PFSK-1 (cell line): ENCODE results near the gene PSD. TPM values are rescaled to one million over a fixed set of nuclear protein-coding genes. Genes with fewer than 3 reads are reported as not detected.

Experiments used
- FOXP2 ChIP-seq: optimal IDR thresholded peaks from 2 replicates; pipeline ENCODE3; 2011; ENCODE audit warnings: borderline replicate concordance, control low read depth, inconsistent platforms; ENCODE audit not compliant: insufficient read depth; ENCODE audit errors: extremely low read length, extremely low read depth
- POLR2AphosphoS5 ChIP-seq: IDR thresholded peaks from 2 replicates; pipeline ENCODE4 v1.6.1; 2012; ENCODE audit warnings: low read depth, mild to moderate bottlenecking, control low read depth, low read length, moderate library complexity
- SIN3A ChIP-seq: IDR thresholded peaks from 2 replicates; pipeline ENCODE4 v1.6.1; 2012; ENCODE audit warnings: mild to moderate bottlenecking, low read length, moderate library complexity, borderline replicate concordance; ENCODE audit not compliant: insufficient read depth
- TAF1 ChIP-seq: IDR thresholded peaks from 2 replicates; pipeline ENCODE4 v1.6.1; 2012; ENCODE audit warnings: low read length, control low read depth, borderline replicate concordance; ENCODE audit not compliant: insufficient read depth
- polyA plus RNA-seq: library from polyadenylated mRNA; unstranded; fragments of >200 nt; gene quantifications from one replicate; pipeline ENCODE4 v1.2.1, GENCODE V29; 2012; ENCODE audit warnings: low read depth, missing spikeins; ENCODE audit not compliant: insufficient read length
- TF ChIP-seq, protein P1 (sequence below), 2 experiments: IDR thresholded peaks; 2 replicates each; pipeline versions ENCODE4 v1.6.1 to v1.8.0; 2011 to 2012; ENCODE audit warnings: low read depth in 2 of 2, low read length in 2 of 2, control low read depth in 1 of 2, inconsistent platforms in 1 of 2, mild to moderate bottlenecking in 1 of 2, moderate library complexity in 1 of 2; ENCODE audit not compliant: insufficient read depth in 1 of 2

PSD gene
- polyA plus RNA-seq, result 3.6 TPM

DNA sequence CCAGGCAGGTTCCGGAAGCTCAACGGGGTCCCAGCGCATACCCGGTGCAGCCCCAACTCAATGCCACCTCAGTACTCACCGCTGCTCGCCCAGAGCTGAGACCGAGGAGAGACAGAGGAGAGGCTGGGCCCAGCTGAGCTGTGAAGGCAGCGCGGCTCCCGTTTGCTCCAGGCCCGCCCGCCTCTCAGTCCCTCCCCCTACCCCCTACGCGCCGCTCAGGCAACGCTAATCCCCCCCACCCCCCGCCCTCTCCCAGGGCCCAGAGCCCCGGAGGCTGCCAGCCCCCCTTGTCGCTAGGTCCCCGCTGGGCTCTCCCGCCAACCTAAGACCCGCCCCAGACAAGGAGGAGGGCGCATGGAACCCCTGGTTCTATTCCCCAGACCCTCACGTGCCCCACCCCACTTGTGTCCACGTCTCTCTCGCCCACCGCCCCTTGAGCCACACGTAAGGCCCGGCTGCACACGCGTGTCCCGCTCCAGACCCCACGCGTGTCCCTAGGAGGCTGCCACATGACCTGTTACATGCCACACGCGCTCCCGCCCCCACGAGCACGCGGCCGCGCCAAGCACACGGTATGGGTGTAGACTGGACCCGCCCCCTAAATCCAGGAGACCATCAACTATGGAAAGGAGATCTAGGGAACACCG lies at the start of gene PSD:
Gene PSD, minus strand, starts transcription at position 164 of the 647 bp plus-strand sequence. CDS start 1,747 bp downstream, outside the sequence.
- TF ChIP-seq POLR2AphosphoS5, result no peak
- no peak for TF ChIP-seq SIN3A
- TF ChIP-seq, protein P1, sequence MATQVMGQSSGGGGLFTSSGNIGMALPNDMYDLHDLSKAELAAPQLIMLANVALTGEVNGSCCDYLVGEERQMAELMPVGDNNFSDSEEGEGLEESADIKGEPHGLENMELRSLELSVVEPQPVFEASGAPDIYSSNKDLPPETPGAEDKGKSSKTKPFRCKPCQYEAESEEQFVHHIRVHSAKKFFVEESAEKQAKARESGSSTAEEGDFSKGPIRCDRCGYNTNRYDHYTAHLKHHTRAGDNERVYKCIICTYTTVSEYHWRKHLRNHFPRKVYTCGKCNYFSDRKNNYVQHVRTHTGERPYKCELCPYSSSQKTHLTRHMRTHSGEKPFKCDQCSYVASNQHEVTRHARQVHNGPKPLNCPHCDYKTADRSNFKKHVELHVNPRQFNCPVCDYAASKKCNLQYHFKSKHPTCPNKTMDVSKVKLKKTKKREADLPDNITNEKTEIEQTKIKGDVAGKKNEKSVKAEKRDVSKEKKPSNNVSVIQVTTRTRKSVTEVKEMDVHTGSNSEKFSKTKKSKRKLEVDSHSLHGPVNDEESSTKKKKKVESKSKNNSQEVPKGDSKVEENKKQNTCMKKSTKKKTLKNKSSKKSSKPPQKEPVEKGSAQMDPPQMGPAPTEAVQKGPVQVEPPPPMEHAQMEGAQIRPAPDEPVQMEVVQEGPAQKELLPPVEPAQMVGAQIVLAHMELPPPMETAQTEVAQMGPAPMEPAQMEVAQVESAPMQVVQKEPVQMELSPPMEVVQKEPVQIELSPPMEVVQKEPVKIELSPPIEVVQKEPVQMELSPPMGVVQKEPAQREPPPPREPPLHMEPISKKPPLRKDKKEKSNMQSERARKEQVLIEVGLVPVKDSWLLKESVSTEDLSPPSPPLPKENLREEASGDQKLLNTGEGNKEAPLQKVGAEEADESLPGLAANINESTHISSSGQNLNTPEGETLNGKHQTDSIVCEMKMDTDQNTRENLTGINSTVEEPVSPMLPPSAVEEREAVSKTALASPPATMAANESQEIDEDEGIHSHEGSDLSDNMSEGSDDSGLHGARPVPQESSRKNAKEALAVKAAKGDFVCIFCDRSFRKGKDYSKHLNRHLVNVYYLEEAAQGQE (IDR thresholded peaks at IDR 0.05; ENCODE audit: insufficient read depth in 1 of 2, low read depth in 2 of 2, low read length in 2 of 2), result no peak
- TF ChIP-seq TAF1, result no peak
- TF ChIP-seq FOXP2, result no peak

DNA sequence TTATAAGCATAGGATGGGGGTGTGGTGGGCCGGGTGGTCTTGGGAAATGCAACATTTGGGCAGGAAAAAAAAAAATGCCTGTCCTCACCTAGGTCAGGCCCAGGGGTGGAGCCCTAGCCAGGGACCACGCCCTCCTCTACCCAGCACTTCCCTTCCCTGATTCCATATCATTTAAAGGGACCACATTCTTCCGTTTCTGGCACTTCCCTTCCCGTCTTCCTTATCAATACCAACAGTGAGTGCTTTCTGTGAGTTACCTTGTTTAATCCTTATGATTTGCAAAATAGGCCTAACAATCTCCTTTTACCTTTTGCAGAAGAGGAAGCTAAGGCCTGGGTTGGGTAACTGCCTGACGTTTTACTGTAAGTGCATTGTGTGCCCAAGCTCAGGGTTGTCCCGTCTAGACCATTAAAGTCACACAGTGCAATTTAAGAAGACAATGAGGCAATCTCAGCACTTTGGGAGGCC lies 49.4 kb upstream of the PSD start:
- TF ChIP-seq, protein P1 (IDR thresholded peaks at IDR 0.05; ENCODE audit: insufficient read depth in 1 of 2, low read depth in 2 of 2, low read length in 2 of 2), result no peak

DNA sequence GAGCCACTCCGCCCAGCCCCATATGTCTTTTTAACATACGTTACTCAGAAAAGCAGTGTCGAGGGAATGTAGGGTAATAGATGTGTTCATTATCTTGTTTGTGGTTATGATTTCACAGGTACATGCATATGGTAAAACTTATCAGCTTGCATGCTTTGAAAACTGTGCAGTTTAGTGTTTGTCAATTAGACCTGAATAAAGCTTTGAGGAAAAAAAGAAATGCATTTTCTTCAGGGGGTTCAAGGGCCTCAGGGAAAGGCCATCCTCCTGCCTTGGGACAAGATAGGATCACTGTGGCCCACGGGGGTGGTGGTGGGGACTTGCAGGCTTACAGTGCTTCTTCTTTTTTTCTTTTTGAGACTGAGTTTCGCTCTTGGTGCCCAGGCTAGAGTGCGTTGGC lies 48.7 kb upstream of the PSD start:
- no peak for TF ChIP-seq TAF1
- TF ChIP-seq FOXP2, result no peak
- TF ChIP-seq POLR2AphosphoS5, result no peak
- TF ChIP-seq SIN3A, result no peak
- TF ChIP-seq, protein P1 (IDR thresholded peaks at IDR 0.05; ENCODE audit: insufficient read depth in 1 of 2, low read depth in 2 of 2, low read length in 2 of 2), result no peak

DNA sequence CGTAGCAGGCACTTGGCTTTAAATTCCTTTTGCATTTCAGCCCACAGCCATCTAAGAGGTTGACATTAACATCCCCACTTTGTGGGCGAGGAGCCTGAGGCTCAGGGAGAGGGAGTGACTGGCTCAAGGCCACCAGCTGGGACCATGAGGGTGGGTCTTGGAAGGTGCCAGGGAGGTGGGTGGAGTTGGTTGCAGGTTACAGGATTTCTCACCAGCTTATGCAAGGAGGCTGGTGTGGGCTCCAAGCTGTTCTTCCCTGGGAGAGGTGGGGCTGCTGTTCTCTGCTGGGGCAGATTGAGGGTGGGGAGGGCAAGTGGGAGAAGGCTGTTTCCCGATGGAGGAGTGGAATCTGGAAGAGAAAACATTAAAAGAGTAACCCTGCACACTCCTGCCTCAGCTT lies 46.9 kb upstream of the PSD start:
- TF ChIP-seq POLR2AphosphoS5, result no peak

DNA sequence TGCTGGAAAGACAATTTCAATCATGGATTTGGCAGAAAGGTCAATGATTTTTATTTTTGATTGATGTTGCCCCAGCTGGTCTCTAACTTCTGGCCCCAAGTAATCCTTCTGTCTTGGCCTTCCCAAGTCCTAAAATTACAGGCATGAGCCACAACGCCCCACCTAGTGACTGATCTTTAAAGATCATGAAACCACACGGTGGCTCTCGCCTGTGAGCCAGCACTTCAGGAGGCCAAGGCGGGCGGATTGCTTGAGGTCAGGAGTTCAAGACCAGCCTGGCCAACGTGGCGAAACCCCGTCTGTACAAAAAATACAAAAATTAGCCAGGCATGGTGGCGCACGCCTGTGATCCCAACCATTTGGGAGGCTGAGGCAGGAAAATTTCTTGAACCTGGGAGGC lies 45.4 kb upstream of the PSD start:
- TF ChIP-seq, protein P1 (IDR thresholded peaks at IDR 0.05; ENCODE audit: insufficient read depth in 1 of 2, low read depth in 2 of 2, low read length in 2 of 2), result no peak
- TF ChIP-seq TAF1 (no peak), POLR2AphosphoS5 (no peak), FOXP2 (no peak), SIN3A (no peak)
